H1 (cell line): ENCODE results near the gene CD247. TPM values are rescaled to one million over a fixed set of nuclear protein-coding genes. Genes with fewer than 3 reads are reported as not detected.

Source experiments
- CTCF ChIA-PET: fragments of 300-600 bp; sonication (Branson Sonifier 250); formaldehyde crosslinking; loops from one replicate; lab custom pipeline; 2021; ENCODE audit not compliant: partially characterized antibody; lab: Charles Lee
- POLR2A ChIA-PET: fragments of 300-600 bp; sonication (Branson Sonifier 250); formaldehyde crosslinking; loops from one replicate; lab custom pipeline; 2021; ENCODE audit warnings: inconsistent platforms; ENCODE audit not compliant: partially characterized antibody; lab: Charles Lee
- DNase-seq, 2 experiments: peaks; one replicate each; pipeline versions ENCODE4 v3.0.0 to v3.0.0-alpha.2; 2010 to 2022; ENCODE audit warnings: low spot score in 2 of 2, low read depth in 1 of 2, mixed read lengths in 1 of 2
- FAIRE-seq: peaks from 2 replicates; lab custom pipeline; 2011; peaks lifted over from hg19 to GRCh38; lab: Jason Lieb, UNC
- H2AFZ ChIP-seq: 2 replicates; pipeline ENCODE4 v1.8.1; 2012; ENCODE audit warnings: low read length, inconsistent platforms
- H2AK5ac ChIP-seq: 2 replicates; pipeline ENCODE4 v1.6.1; 2013; ENCODE audit warnings: low read depth, low read length
- H2BK120ac ChIP-seq: replicated peaks from 2 replicates; pipeline ENCODE3; 2013; ENCODE audit warnings: low read depth, low read length, inconsistent platforms
- H2BK12ac ChIP-seq: 2 replicates; pipeline ENCODE4 v1.6.1; 2013; ENCODE audit warnings: low read depth, low read length
- H2BK15ac ChIP-seq: 2 replicates; pipeline ENCODE4 v1.6.1; 2013; ENCODE audit warnings: low read length
- H2BK20ac ChIP-seq: 2 replicates; pipeline ENCODE4 v1.6.1; 2013; ENCODE audit warnings: low read length
- H2BK5ac ChIP-seq: 2 replicates; pipeline ENCODE4 v1.6.1; 2013; ENCODE audit warnings: low read depth, low read length
- H3K14ac ChIP-seq: 2 replicates; pipeline ENCODE4 v1.6.1; 2013; ENCODE audit warnings: inconsistent platforms; ENCODE audit not compliant: insufficient read length
- H3K18ac ChIP-seq: 2 replicates; pipeline ENCODE4 v1.6.1; 2013; ENCODE audit warnings: low read length; ENCODE audit errors: extremely low read depth
- H3K23ac ChIP-seq: 2 replicates; pipeline ENCODE4 v1.6.1; 2013; ENCODE audit warnings: inconsistent platforms; ENCODE audit not compliant: insufficient read length
- H3K23me2 ChIP-seq: 2 replicates; pipeline ENCODE4 v1.6.1; 2013; ENCODE audit warnings: low read depth, low read length
- H3K27ac ChIP-seq: 2 replicates; pipeline ENCODE4 v1.6.1; 2011; ENCODE audit warnings: low read depth, low read length, inconsistent platforms
- H3K27me3 ChIP-seq, 4 experiments: replicated peaks in 1 of 4; 1 replicate in 1 of 4; 2 replicates in 3 of 4; pipeline versions ENCODE4 v1.6.1 to v1.8.1; 2011 to 2013; ENCODE audit warnings: low read length in 3 of 4, mild to moderate bottlenecking in 3 of 4, inconsistent platforms in 2 of 4, mixed read lengths in 2 of 4, moderate library complexity in 1 of 4; ENCODE audit not compliant: control insufficient read depth in 3 of 4, insufficient read depth in 3 of 4; ENCODE audit errors: extremely low read depth in 1 of 4
- H3K36me3 ChIP-seq, 4 experiments: 2 replicates each; pipeline versions ENCODE4 v1.6.1 to v1.8.1; 2011 to 2013; ENCODE audit warnings: mild to moderate bottlenecking in 4 of 4, low read length in 3 of 4, moderate library complexity in 2 of 4, control low read depth in 1 of 4, inconsistent platforms in 1 of 4; ENCODE audit not compliant: insufficient read depth in 4 of 4, control insufficient read depth in 2 of 4
- H3K4ac ChIP-seq: replicated peaks from 2 replicates; pipeline ENCODE3; 2013; ENCODE audit warnings: low read length, low read depth, mixed read lengths, inconsistent platforms; ENCODE audit not compliant: insufficient read length
- H3K4me1 ChIP-seq, 4 experiments: replicated peaks in 1 of 4; 1 replicate in 1 of 4; 2 replicates in 3 of 4; pipeline versions ENCODE4 v1.6.1 to v1.8.1; 2011 to 2013; ENCODE audit warnings: low read length in 3 of 4, inconsistent platforms in 2 of 4, mixed read lengths in 1 of 4; ENCODE audit not compliant: insufficient read depth in 4 of 4, control insufficient read depth in 3 of 4
- H3K4me2 ChIP-seq, 2 experiments: 2 replicates each; pipeline versions ENCODE4 v1.6.1 to v1.8.1; 2011 to 2013; ENCODE audit warnings: low read depth in 2 of 2, low read length in 2 of 2, control low read depth in 1 of 2, inconsistent platforms in 1 of 2, mild to moderate bottlenecking in 1 of 2; ENCODE audit not compliant: insufficient read depth in 1 of 2
- H3K4me3 ChIP-seq, 4 experiments: fragments of 200-600, 300-600 bp in 1 of 4; sonication (generic), shearing (Covaris generic), sonication (Bioruptor Twin) in 1 of 4; 2 replicates each; pipeline versions ENCODE4 v1.5.1 to v1.8.1; 2011 to 2016; ENCODE audit warnings: low read length in 4 of 4, low read depth in 3 of 4, control low read depth in 2 of 4, inconsistent platforms in 2 of 4, mild to moderate bottlenecking in 2 of 4, mixed read lengths in 1 of 4, moderate library complexity in 1 of 4; ENCODE audit not compliant: insufficient read depth in 2 of 4; ENCODE audit errors: extremely low read depth in 1 of 4
- H3K56ac ChIP-seq: replicated peaks from 2 replicates; pipeline ENCODE3; 2013; ENCODE audit warnings: low read depth, mild to moderate bottlenecking, mixed read lengths, low read length, inconsistent platforms; ENCODE audit not compliant: insufficient read length
- H3K79me1 ChIP-seq: 2 replicates; pipeline ENCODE4 v1.6.1; 2013; ENCODE audit warnings: low read depth, low read length, control low read depth
- H3K79me2 ChIP-seq, 2 experiments: 2 replicates each; pipeline versions ENCODE4 v1.6.1 to v1.8.1; 2012 to 2013; ENCODE audit warnings: low read length in 2 of 2, mild to moderate bottlenecking in 2 of 2, inconsistent platforms in 1 of 2; ENCODE audit not compliant: insufficient read depth in 2 of 2, control insufficient read depth in 1 of 2
- H3K9ac ChIP-seq, 4 experiments: replicated peaks in 1 of 4; 1 replicate in 1 of 4; 2 replicates in 3 of 4; pipeline versions ENCODE4 v1.6.1 to v1.8.1; 2011 to 2013; ENCODE audit warnings: low read depth in 3 of 4, low read length in 3 of 4, control low read depth in 2 of 4, mild to moderate bottlenecking in 2 of 4, moderate library complexity in 2 of 4, inconsistent platforms in 1 of 4; ENCODE audit errors: extremely low read depth in 1 of 4
- H3K9me3 ChIP-seq, 2 experiments: 2 replicates each; pipeline versions ENCODE4 v1.6.1 to v1.8.1; 2012 to 2013; ENCODE audit warnings: mild to moderate bottlenecking in 2 of 2, moderate library complexity in 2 of 2, control low read depth in 1 of 2, inconsistent platforms in 1 of 2, low read depth in 1 of 2, low read length in 1 of 2, mixed read lengths in 1 of 2; ENCODE audit not compliant: insufficient read depth in 2 of 2
- H4K20me1 ChIP-seq, 2 experiments: replicated peaks in 1 of 2; 2 replicates each; pipeline versions ENCODE3 to v1.8.1; 2011 to 2013; ENCODE audit warnings: inconsistent platforms in 2 of 2, low read length in 2 of 2, mild to moderate bottlenecking in 1 of 2; ENCODE audit not compliant: insufficient read depth in 2 of 2, control insufficient read depth in 1 of 2
- H4K5ac ChIP-seq: 2 replicates; pipeline ENCODE4 v1.6.1; 2013; ENCODE audit warnings: low read length, low read depth, mixed read lengths, inconsistent platforms; ENCODE audit not compliant: insufficient read length
- H4K8ac ChIP-seq: 2 replicates; pipeline ENCODE4 v1.8.0; 2013; ENCODE audit warnings: mild to moderate bottlenecking, moderate library complexity, low read length, inconsistent platforms; ENCODE audit not compliant: insufficient read depth; ENCODE audit errors: extremely low read depth
- H4K91ac ChIP-seq: replicated peaks from 2 replicates; pipeline ENCODE3; 2013; ENCODE audit warnings: low read length, mixed read lengths, inconsistent platforms; ENCODE audit not compliant: insufficient read length
- KDM4A ChIP-seq: IDR thresholded peaks from one replicate; pipeline ENCODE4 v1.7.1; 2012; ENCODE audit warnings: low read depth, mild to moderate bottlenecking, moderate library complexity, low read length, inconsistent platforms; ENCODE audit not compliant: severe bottlenecking
- WGBS, 2 experiments: shearing (Covaris generic) in 1 of 2; methylation state at CpG; one replicate each; pipeline versions ENCODE4 v1.1.6 to v1.1.7; 2013 to 2015; ENCODE audit warnings: low lambda C conversion rate in 2 of 2, mixed read lengths in 2 of 2, inconsistent platforms in 1 of 2, low coverage in 1 of 2, missing lambda C conversion rate in 1 of 2; ENCODE audit not compliant: insufficient replicate concordance in 2 of 2, insufficient coverage in 1 of 2, insufficient read length in 1 of 2; ENCODE audit errors: extremely low coverage in 1 of 2, missing lambda C conversion rate in 1 of 2; 5-methylcytosine and 5-hydroxymethylcytosine counted together
- polyA plus RNA-seq, 7 experiments: library from polyadenylated mRNA; depleted of rRNA in 3 of 7; stranded (reverse) in 5 of 7; unstranded in 2 of 7; fragments of >200 nt in 5 of 7; fragments of 200-250 nt in 2 of 7; gene quantifications; 1 replicate in 5 of 7; 2 replicates in 1 of 7; 4 replicates in 1 of 7; pipeline versions ENCODE4 v1.2.1 to v1.2.3, GENCODE V29; 2011 to 2013; ENCODE audit warnings: missing spikeins in 2 of 7, mixed read lengths in 2 of 7
- total RNA-seq: library from RNA; stranded (reverse); fragmentation: NEBNext Ultra II Directional; extraction: Animal tissue kit (Norgen Biotek cat#: 25700); gene quantifications from 2 replicates; pipeline ENCODE4 v1.2.1, GENCODE V29; 2021

The CD247 gene
- total and polyA plus RNA-seq, 2 of the 8 experiments (the other 6 are each of a cell fraction or from before 2014, with no cell fraction given), result 2.0 to 2.2 TPM

DNA sequence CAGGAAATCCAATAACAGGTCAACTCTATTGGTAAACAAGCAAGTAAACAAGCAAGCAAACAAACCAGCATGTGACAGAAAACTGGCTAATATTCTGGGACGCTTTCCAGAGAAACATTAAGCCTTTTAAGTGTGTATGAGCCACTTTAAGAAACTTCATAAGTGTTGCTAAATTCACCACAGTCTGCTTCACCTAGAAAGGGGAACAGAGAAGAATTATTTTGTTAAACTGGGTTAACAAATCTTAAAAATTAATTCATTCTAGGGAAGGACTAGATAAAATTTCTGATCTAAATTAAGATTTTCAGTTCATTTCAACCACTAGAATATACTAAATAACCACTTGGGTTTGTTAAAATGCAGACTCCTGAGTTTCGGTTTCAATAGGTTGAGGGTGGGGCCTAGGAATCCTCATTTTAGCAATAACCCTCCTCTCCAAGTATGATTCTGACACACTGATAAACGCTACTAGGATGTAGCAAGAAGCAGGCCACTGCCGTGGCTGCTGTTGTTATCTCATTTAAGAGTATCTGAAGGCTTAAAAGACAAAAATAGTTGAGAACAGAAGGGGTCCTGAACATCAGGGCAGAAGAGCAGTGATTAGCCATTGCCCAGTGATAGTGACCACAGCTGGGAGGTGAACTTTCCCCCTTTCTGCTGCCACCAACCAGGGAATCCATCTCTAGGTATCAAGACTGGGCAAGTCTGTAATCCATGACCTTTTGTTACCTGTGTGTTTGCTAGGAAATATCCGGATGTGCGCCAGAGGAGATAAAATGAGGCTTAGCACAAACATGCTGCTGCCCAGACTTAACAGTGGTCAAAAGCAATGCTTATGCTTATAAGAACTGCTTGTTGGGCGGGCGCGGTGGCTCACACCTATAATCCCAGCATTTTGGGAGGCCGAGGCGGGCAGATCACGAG is 24.0 kb upstream of the CD247 start:
- CTCF ChIA-PET, result interaction anchor here (0.9 to 5.2 kb wide), 16 partner anchors 8 to 324 kb away, joined by 3 to 70 read pairs (median 7); partner anchors contain the start of genes CD247 and CREG1
- Histone ChIP-seq H3K27ac (no peak overlapping the region), H3K79me1 (no peaks in the 10 kb centered on the region)

More for the DNA sequence above, 24.0 kb upstream of the CD247 start:
- Histone ChIP-seq H3K4ac (no peak overlapping the region), H4K91ac (no peak overlapping the region), H3K79me2 (no peaks in the 10 kb centered on the region), H3K23me2 (no peaks in the 10 kb centered on the region), H3K23ac (no peak overlapping the region), H2BK120ac (no peak overlapping the region), H3K18ac (no peak overlapping the region), H3K9me3 (no peaks in the 10 kb centered on the region), H4K20me1 (no peaks in the 10 kb centered on the region), H3K14ac (peak overlapping the region; percentile 33), H3K4me2 (no peak overlapping the region), H4K8ac (no peak overlapping the region), H2BK5ac (no peak overlapping the region), H3K36me3 (peaks cover 0 to 17% (median 0%) of the 10 kb centered on the region in 4 experiments; a peak in 3 of 8 replicates), H3K27me3 (no peaks in the 10 kb centered on the region; a peak in 1 of 7 replicates), H4K5ac (no peak overlapping the region), H3K56ac (no peak overlapping the region), H2BK12ac (no peak overlapping the region), H3K4me1 (peaks cover 0 to 4% (median 3%) of the 10 kb centered on the region in 4 experiments; a peak in 2 of 7 replicates), H2BK15ac (no peak overlapping the region), H2BK20ac (no peak overlapping the region), H3K9ac (no peak overlapping the region), H3K4me3 (no peak overlapping the region), H2AK5ac (no peak overlapping the region), H2AFZ (no peak overlapping the region)
- POLR2A ChIA-PET, result interaction anchor here (1.5 to 2.5 kb wide), 2 partner anchors 11 kb away, joined by 11 to 18 read pairs; partner anchors contain the start of gene CREG1
- no peak for FAIRE-seq
- DNase-seq, result no peak
- WGBS, 2 experiments, result 86% methylated on average over 12 of the region's 12 CpGs; no CpG with 5 or more reads in 1 of the 2 experiments
- no peak for TF ChIP-seq KDM4A
